ENCODE results near the gene PCDHGB1. TPM values are rescaled to one million over a fixed set of nuclear protein-coding genes. Genes with fewer than 3 reads are reported as not detected.
"Not testable (repeated sequence)": the region's sequence is repeated elsewhere in the genome, so short reads cannot be mapped to it uniquely, and the experiment has no call there.

Gene PCDHGB1
- total RNA-seq, 1 experiment from 2014 or later, result not detected

DNA sequence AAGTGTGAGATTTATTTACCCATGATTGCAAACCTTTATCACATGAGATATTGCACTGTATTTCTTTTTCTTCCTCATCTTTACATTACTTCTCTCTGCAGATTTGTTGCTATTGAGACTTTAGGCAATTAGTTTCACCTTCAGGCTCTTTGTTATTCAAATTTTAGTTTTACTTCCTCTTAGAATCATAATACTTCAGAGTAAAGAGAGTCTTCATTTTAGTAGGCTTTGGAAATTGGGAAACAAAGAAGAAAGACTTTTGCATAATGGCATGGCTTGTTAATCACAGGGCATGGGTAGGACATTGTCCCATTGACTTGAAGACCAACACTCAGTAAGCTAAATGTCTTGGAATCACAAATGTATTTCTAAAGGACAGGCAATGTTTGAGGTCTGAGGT, 12.8 kb downstream of the PCDHGB1 start:
- Histone ChIP-seq H3K27me3 (ENCODE audit: control insufficient read depth, insufficient read depth, low read length) (no peaks in the 10 kb centered on the region), H3K36me3 (replicated peaks; ENCODE audit: control insufficient read depth, insufficient read depth, low read length) (no peaks in the 10 kb centered on the region), H3K4me3 (ENCODE audit: insufficient read depth, low read depth, low read length) (no peak overlapping the region)
- DNase-seq, result no peak

DNA sequence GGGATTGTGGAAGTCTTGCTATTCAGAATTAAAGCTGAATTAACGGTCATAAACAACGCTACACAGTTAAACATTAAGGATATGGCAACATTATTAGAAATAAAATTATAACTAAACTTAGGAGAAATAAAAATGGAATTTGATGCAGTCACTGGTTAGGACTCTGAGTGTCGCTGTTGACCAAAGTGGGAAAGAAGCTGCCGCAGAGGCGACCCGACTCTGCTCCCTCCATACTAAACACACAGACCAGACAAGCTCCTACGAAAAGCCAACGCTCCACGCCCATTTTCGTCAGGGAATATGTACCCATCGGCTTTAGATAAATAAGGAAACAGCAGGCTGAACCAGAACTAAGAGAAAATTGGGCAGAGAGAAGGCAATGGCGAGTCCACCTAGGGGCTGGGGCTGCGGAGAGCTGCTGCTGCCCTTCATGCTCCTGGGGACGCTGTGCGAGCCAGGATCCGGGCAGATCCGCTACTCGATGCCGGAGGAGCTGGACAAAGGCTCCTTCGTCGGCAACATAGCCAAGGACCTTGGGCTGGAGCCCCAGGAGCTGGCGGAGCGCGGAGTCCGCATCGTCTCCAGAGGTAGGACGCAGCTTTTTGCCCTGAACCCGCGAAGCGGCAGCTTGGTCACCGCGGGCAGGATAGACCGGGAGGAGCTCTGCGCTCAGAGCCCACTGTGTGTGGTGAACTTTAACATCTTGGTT, 14.2 kb downstream of the PCDHGB1 start, which contains the start of gene PCDHGA5:
Gene PCDHGA5 (plus strand): TSS at position 211 of the 709 bp plus-strand sequence. CDS start 169 bp downstream, at position 380.
- peak; percentile 22 for DNase-seq
- H3K36me3 ChIP-seq (replicated peaks; ENCODE audit: control insufficient read depth, insufficient read depth, low read length), result no peaks in the 10 kb centered on the region
- H3K4me3 ChIP-seq (ENCODE audit: insufficient read depth, low read depth, low read length), result no peak within 1 kb of the TSS
- H3K27me3 ChIP-seq (ENCODE audit: control insufficient read depth, insufficient read depth, low read length), result no peaks in the 10 kb centered on the region

DNA sequence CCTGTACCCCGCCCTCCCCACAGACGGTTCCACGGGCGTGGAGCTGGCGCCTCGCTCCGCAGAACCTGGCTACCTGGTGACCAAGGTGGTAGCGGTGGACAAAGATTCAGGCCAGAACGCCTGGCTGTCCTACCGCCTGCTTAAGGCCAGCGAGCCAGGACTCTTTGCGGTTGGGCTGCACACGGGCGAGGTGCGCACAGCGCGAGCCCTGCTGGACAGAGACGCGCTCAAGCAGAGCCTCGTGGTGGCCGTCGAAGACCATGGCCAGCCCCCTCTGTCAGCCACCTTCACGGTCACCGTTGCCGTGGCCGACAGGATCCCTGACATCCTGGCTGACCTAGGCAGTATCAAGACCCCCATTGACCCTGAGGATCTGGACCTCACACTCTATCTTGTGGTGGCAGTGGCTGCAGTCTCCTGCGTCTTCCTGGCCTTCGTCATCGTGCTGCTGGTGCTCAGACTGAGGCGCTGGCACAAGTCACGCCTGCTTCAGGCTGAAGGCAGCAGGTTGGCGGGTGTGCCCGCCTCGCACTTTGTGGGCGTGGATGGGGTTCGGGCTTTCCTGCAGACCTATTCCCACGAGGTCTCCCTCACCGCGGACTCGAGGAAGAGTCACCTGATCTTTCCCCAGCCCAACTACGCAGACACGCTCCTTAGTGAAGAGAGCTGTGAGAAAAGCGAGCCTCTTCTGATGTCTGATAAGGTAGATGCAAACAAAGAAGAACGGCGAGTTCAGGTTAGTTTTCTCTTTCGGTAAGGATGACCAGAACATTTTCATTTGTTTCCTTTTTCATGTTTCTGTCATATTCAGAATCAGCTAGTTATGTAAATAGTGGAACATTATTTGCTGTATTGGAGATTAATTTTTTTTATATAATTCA, 16.4 kb downstream of the PCDHGB1 start:
- Histone ChIP-seq H3K36me3 (replicated peaks; ENCODE audit: control insufficient read depth, insufficient read depth, low read length) (no peaks in the 10 kb centered on the region), H3K27me3 (ENCODE audit: control insufficient read depth, insufficient read depth, low read length) (no peaks in the 10 kb centered on the region), H3K4me3 (ENCODE audit: insufficient read depth, low read depth, low read length) (no peak overlapping the region)
- DNase-seq, result no peak

DNA sequence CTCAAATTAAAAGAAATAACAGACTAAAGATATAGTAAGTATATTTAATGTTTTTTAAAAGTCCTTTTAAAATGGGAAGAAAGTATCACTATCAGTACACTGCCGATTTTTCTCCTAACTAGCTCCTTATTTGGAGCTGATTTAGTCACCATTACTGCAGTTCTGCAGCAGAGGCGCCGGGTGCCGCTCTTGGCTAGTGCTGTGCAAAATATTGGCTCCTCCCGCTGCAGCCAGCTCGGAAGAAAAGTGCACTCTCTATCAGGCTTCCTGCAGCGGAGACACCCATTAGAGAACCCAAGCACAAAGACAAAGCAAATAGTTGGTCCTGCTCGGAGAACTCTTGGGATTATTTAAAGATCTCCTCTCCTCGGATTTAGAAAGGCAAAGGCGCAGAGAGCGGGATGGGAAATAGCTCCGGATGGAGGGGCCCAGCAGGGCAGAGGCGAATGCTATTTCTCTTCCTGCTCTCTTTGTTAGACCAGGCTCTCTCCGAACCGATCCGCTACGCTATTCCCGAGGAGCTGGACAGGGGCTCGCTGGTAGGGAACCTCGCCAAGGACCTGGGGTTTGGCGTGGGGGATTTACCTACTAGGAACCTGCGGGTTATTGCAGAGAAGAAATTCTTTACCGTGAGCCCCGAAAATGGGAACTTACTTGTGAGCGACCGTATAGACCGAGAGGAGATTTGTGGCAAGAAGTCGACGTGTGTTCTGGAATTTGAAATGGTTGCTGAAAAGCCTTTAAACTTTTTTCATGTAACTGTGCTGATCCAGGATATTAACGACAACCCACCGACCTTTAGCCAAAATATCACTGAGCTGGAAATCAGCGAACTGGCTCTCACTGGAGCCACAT, 20.3 kb downstream of the PCDHGB1 start, which contains the start of gene PCDHGB3:
Gene PCDHGB3 (plus strand): TSS at position 249 of the 855 bp plus-strand sequence. CDS start 153 bp downstream, at position 402.
- no peaks in the 10 kb centered on the region for H3K36me3 ChIP-seq (replicated peaks; ENCODE audit: control insufficient read depth, insufficient read depth, low read length)
- H3K4me3 ChIP-seq (ENCODE audit: insufficient read depth, low read depth, low read length), result no peak within 1 kb of the TSS
- H3K27me3 ChIP-seq (ENCODE audit: control insufficient read depth, insufficient read depth, low read length), result no peaks in the 10 kb centered on the region
- DNase-seq, result no peak

DNA sequence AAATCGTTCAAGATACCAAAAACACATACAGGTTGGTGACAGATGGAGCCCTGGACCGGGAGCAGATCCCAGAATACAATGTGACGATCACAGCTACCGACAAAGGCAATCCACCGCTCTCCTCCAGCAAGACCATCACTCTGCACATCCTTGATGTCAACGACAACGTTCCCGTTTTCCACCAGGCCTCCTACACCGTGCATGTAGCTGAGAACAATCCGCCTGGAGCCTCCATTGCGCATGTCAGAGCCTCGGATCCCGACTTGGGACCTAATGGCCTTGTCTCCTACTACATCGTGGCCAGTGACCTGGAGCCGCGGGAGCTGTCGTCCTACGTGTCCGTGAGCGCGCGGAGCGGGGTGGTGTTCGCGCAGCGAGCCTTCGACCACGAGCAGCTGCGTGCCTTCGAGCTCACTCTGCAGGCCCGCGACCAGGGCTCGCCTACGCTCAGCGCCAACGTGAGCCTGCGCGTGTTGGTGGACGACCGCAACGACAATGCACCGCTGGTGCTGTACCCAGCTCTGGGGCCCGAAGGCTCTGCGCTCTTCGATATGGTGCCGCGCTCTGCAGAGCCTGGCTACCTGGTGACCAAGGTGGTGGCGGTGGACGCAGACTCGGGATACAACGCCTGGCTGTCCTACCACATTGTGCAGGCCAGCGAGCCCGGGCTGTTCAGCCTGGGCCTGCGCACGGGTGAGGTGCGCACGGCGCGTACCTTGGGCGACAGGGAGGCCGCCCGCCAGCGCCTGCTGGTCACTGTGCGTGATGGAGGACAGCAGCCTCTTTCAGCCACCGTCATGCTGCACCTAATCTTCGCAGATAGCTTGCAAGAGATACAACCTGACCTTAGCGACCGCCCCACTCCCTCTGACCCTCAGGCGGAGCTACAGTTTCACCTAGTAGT, 21.9 kb downstream of the PCDHGB1 start:
- no peak overlapping the region for H3K4me3 ChIP-seq (ENCODE audit: insufficient read depth, low read depth, low read length)
- no peaks in the 10 kb centered on the region for H3K27me3 ChIP-seq (ENCODE audit: control insufficient read depth, insufficient read depth, low read length)
- no peaks in the 10 kb centered on the region for H3K36me3 ChIP-seq (replicated peaks; ENCODE audit: control insufficient read depth, insufficient read depth, low read length)
- no peak for DNase-seq

- no peaks in the 10 kb centered on the region for H3K27me3 ChIP-seq (ENCODE audit: control insufficient read depth, insufficient read depth, low read length)
- no peaks in the 10 kb centered on the region for H3K36me3 ChIP-seq (replicated peaks; ENCODE audit: control insufficient read depth, insufficient read depth, low read length)
- no peak for DNase-seq
- H3K4me3 ChIP-seq (ENCODE audit: insufficient read depth, low read depth, low read length), result no peak within 1 kb of the TSS
These were observed 23.9 kb downstream of the PCDHGB1 start, which contains the start of gene PCDHGA6 for GRCh38 chr5:141373673-141374317. TSS of gene PCDHGA6 (plus strand) at chr5:141373891. CDS start at chr5:141374084, 193 bp downstream.

- Histone ChIP-seq H3K4me3 (ENCODE audit: insufficient read depth, low read depth, low read length) (no peak overlapping the region), H3K36me3 (replicated peaks; ENCODE audit: control insufficient read depth, insufficient read depth, low read length) (no peaks in the 10 kb centered on the region), H3K27me3 (ENCODE audit: control insufficient read depth, insufficient read depth, low read length) (no peaks in the 10 kb centered on the region)
- no peak for DNase-seq
These were observed 24.7 kb downstream of the PCDHGB1 start for GRCh38 chr5:141374627-141375026.

GRCh38 chr5:141375444-141376155, 25.7 kb downstream of the PCDHGB1 start:
- H3K27me3 ChIP-seq (ENCODE audit: control insufficient read depth, insufficient read depth, low read length); H3K4me3 ChIP-seq (ENCODE audit: insufficient read depth, low read depth, low read length); H3K36me3 ChIP-seq (replicated peaks; ENCODE audit: control insufficient read depth, insufficient read depth, low read length); DNase-seq: not testable (repeated sequence)

GRCh38 chr5:141382469-141383294, 32.8 kb downstream of the PCDHGB1 start, which contains the start of gene PCDHGA7:
TSS of gene PCDHGA7 (plus strand) at chr5:141382742. CDS start at chr5:141382900, 158 bp downstream.
- no peak within 1 kb of the TSS for H3K4me3 ChIP-seq (ENCODE audit: insufficient read depth, low read depth, low read length)
- no peaks in the 10 kb centered on the region for H3K36me3 ChIP-seq (replicated peaks; ENCODE audit: control insufficient read depth, insufficient read depth, low read length)
- DNase-seq, result no peak
- H3K27me3 ChIP-seq (ENCODE audit: control insufficient read depth, insufficient read depth, low read length), result no peaks in the 10 kb centered on the region

GRCh38 chr5:141383345-141383744, 33.4 kb downstream of the PCDHGB1 start:
- peak; percentile 28 for DNase-seq
- H3K27me3 ChIP-seq (ENCODE audit: control insufficient read depth, insufficient read depth, low read length), result no peaks in the 10 kb centered on the region
- H3K4me3 ChIP-seq (ENCODE audit: insufficient read depth, low read depth, low read length), result no peak overlapping the region

DNA sequence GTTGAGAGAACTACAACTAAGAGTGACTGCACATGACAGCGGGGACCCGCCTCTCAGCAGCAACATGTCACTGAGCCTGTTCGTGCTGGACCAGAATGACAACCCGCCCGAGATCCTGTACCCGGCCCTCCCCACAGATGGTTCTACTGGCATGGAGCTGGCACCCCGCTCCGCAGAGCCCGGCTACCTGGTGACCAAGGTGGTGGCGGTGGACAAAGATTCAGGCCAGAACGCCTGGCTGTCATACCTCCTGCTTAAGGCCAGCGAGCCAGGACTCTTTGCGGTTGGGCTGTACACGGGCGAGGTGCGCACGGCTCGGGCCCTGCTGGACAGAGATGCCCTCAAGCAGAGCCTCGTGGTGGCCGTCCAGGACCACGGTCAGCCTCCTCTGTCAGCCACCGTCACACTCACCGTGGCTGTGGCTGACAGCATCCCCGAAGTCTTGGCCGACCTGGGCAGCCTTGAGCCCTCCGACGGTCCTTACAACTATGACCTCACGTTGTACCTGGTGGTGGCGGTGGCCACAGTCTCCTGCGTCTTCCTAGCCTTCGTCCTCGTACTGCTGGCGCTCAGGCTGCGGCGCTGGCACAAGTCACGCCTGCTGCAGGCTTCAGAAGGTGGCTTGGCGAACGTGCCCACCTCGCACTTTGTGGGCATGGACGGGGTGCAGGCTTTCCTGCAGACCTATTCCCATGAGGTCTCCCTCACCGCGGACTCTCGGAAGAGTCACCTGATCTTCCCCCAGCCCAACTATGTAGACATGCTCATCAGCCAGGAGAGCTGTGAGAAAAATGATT, 34.8 kb downstream of the PCDHGB1 start:
- no peaks in the 10 kb centered on the region for H3K36me3 ChIP-seq (replicated peaks; ENCODE audit: control insufficient read depth, insufficient read depth, low read length)
- H3K4me3 ChIP-seq (ENCODE audit: insufficient read depth, low read depth, low read length), result no peak overlapping the region
- no peaks in the 10 kb centered on the region for H3K27me3 ChIP-seq (ENCODE audit: control insufficient read depth, insufficient read depth, low read length)
- no peak for DNase-seq

More at GRCh38 chr5:141383345-141383744, 33.4 kb downstream of the PCDHGB1 start:
- H3K36me3 ChIP-seq (replicated peaks; ENCODE audit: control insufficient read depth, insufficient read depth, low read length), result no peaks in the 10 kb centered on the region

Data from H7 (cell line).